HCT116 (cell line): ENCODE data around the gene EFCAB12. TPM values are rescaled to one million over a fixed set of nuclear protein-coding genes. Genes with fewer than 3 reads are reported as not detected.
A peak's percentile ranks its signal among the peaks of the same experiment; 100 is the strongest.
"Not testable (repeated sequence)": the region's sequence is repeated elsewhere in the genome, so short reads cannot be mapped to it uniquely, and the experiment has no call there.

Experiments used
- ATAC-seq: fragments of 200-7000 bp; cut with Tn5 transposase; 2 replicates; pipeline ENCODE4 v1.9.1; 2020; ENCODE audit warnings: mild to moderate bottlenecking, moderate library complexity
- BruUV-seq: library from RNA; stranded (reverse); fragments of 400-500 nt; replicated peaks from 2 replicates; lab custom pipeline; 2021; lab: Mats Ljungman, UMichigan
- CTCF ChIA-PET: fragments of 300-600 bp; sonication (Branson Sonifier 250); formaldehyde crosslinking; loops from one replicate; lab custom pipeline; 2021; ENCODE audit warnings: antibody characterized with exemption; lab: Charles Lee
- POLR2A ChIA-PET: fragments of 300-600, 350-600 bp; sonication (Branson Sonifier 250); formaldehyde crosslinking; loops from one replicate; lab custom pipeline; 2021; ENCODE audit warnings: antibody characterized with exemption; lab: Charles Lee
- RAD21 ChIA-PET, 2 experiments: fragments of 300-600 bp; sonication (Branson Sonifier 250); formaldehyde crosslinking; loops; one replicate each; lab custom pipeline; 2023; ENCODE audit warnings: low total read pairs in 2 of 2; ENCODE audit not compliant: uncharacterized antibody in 2 of 2, unreplicated experiment in 2 of 2, low non-redundant PET in 1 of 2; lab: Charles Lee
- DNase-seq: peaks from one replicate; pipeline ENCODE4 v3.0.0-alpha.2; 2010; ENCODE audit warnings: low read depth, low spot score
- H2AFZ ChIP-seq: fragments of 200-600 bp; shearing (Covaris generic), sonication (generic); 2 replicates; pipeline ENCODE4 v1.6.1; 2017; ENCODE audit warnings: low read depth, mixed run types, mixed read lengths, antibody characterized with exemption, low read length; ENCODE audit not compliant: poor library complexity, severe bottlenecking
- H3K27ac ChIP-seq: 2 replicates; pipeline ENCODE4 v1.5.1; 2012; ENCODE audit warnings: low read depth, low read length
- H3K27me3 ChIP-seq: fragments of 200-600 bp; sonication (generic); 2 replicates; pipeline ENCODE4 v1.6.1; 2016; ENCODE audit warnings: mixed run types, low read length, mixed read lengths; ENCODE audit not compliant: insufficient read depth
- H3K36me3 ChIP-seq, 2 experiments: fragments of 200-500 bp in 1 of 2; fragments of 200-600 bp in 1 of 2; sonication (Bioruptor generic) in 1 of 2; sonication (generic) in 1 of 2; 2 replicates each; pipeline versions ENCODE4 v1.5.1 to v1.6.1; 2014 to 2016; ENCODE audit warnings: low read length in 2 of 2, inconsistent platforms in 1 of 2, mixed read lengths in 1 of 2, mixed run types in 1 of 2; ENCODE audit not compliant: insufficient read depth in 2 of 2, control insufficient read depth in 1 of 2
- H3K4me1 ChIP-seq, 2 experiments: fragments of 200-600 bp in 1 of 2; sonication (generic) in 1 of 2; 2 replicates each; pipeline versions ENCODE4 v1.5.1 to v1.6.1; 2012 to 2017; ENCODE audit warnings: low read length in 2 of 2, inconsistent platforms in 1 of 2, mild to moderate bottlenecking in 1 of 2, mixed read lengths in 1 of 2, mixed run types in 1 of 2, moderate library complexity in 1 of 2; ENCODE audit not compliant: insufficient read depth in 2 of 2, control insufficient read depth in 1 of 2
- H3K4me2 ChIP-seq: fragments of 200-600 bp; sonication (generic); 2 replicates; pipeline ENCODE4 v1.6.1; 2017; ENCODE audit warnings: mixed run types, low read length, mixed read lengths
- H3K4me3 ChIP-seq, 2 experiments: fragments of 200-600 bp in 1 of 2; sonication (generic) in 1 of 2; replicated peaks in 1 of 2; 2 replicates each; pipeline ENCODE4 v1.5.1; 2011 to 2016; ENCODE audit warnings: low read length in 2 of 2, control low read depth in 1 of 2, low read depth in 1 of 2, mild to moderate bottlenecking in 1 of 2, mixed read lengths in 1 of 2, mixed run types in 1 of 2
- H3K79me2 ChIP-seq: fragments of 200-600 bp; sonication (generic); 2 replicates; pipeline ENCODE4 v1.6.1; 2017; ENCODE audit warnings: mild to moderate bottlenecking, mixed run types, low read length, moderate library complexity, mixed read lengths; ENCODE audit not compliant: insufficient read depth
- H3K9ac ChIP-seq: fragments of 200-600 bp; sonication (generic); 2 replicates; pipeline ENCODE4 v1.6.1; 2016; ENCODE audit warnings: low read length, mixed read lengths
- H3K9me2 ChIP-seq: fragments of 200-600 bp; sonication (generic), shearing (Covaris generic); 2 replicates; pipeline ENCODE4 v1.6.1; 2017; ENCODE audit warnings: mixed run types, mild to moderate bottlenecking, moderate library complexity; ENCODE audit not compliant: insufficient read depth
- H3K9me3 ChIP-seq, 2 experiments: fragments of 200-500 bp in 1 of 2; fragments of 200-600 bp in 1 of 2; sonication (Bioruptor generic) in 1 of 2; sonication (generic) in 1 of 2; 2 replicates each; pipeline ENCODE4 v1.6.1; 2014 to 2017; ENCODE audit warnings: low read length in 2 of 2, mixed read lengths in 2 of 2, inconsistent platforms in 1 of 2, low read depth in 1 of 2, mild to moderate bottlenecking in 1 of 2, mixed run types in 1 of 2, moderate library complexity in 1 of 2; ENCODE audit not compliant: control insufficient read depth in 1 of 2, insufficient read depth in 1 of 2
- H4K20me1 ChIP-seq: fragments of 200-600 bp; sonication (generic), shearing (Covaris generic); 2 replicates; pipeline ENCODE4 v1.6.1; 2017; ENCODE audit warnings: mixed run types, mild to moderate bottlenecking, moderate library complexity; ENCODE audit not compliant: insufficient read depth
- JUND ChIP-seq: IDR thresholded peaks from 2 replicates; pipeline ENCODE4 v1.6.1; 2012
- SRF ChIP-seq: IDR thresholded peaks from 2 replicates; pipeline ENCODE4 v1.6.1; 2012; ENCODE audit warnings: low read depth
- intact Hi-C: fragments of 100-400 bp; cut with micrococcal nuclease; formaldehyde crosslinking; loops from 2 replicates; pipeline ENCODE4 v1.10.0; 2022
- total RNA-seq: library from RNA; stranded (reverse); gene quantifications from one replicate; pipeline ENCODE4 v1.2.1, GENCODE V29; 2021; ENCODE audit not compliant: unreplicated experiment

The EFCAB12 gene
- total RNA-seq, 1 experiment from 2014 or later: 0.42 TPM

DNA sequence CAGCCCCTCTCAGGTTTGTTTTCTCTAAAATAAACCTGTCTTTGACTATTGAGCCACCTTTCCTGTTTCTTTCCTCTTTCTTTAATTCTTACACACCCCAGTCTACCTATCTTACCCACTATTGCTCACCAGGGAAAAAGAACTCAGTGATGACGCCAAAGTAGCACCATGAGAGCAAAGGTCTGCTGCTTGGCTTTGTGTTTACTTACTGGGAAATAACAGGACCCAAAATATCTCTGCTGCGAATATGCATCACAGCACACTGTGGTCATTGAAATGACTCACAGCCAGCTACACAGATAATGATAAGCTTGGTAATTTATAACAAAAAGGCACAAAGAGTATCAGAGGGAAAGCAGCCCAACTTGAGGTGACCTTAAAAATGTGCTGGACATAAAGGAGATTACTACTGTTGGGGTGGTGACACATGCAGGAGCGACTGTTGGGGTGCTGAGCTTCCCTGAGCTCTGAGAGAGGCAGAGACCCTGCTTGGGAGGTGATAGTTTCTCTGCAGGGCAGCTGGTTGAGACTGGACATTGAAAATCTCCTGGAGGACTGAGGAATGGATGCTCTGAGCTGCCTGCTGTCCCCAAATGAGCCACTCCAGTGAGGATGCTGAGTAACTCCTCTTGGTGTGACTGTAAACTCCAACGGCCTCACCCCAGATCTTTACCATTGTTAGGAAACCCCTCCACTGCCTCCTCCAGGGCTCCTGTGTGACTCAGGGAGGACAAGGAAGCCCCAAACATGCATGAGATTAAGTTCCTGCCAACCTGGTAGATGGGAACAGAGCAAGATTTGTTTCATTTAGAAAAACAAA lies 14.5 kb downstream of the EFCAB12 start:
- POLR2A ChIA-PET: interaction anchor here (1.1 kb wide), 1 partner anchor 14 kb away, joined by 4 read pairs; no protein-coding TSS in a partner anchor
- CTCF ChIA-PET: interaction anchor here (1.1 kb wide), 1 partner anchor 692 kb away, joined by 3 read pairs; no protein-coding TSS in a partner anchor
- Histone ChIP-seq H3K36me3 (no peaks in the 10 kb centered on the region), H3K27me3 (peaks cover 3% of the 10 kb centered on the region; the same call in 1 of the 2 replicates), H4K20me1 (no peaks in the 10 kb centered on the region), H3K9me3 (no peaks in the 10 kb centered on the region), H3K27ac (no peak overlapping the region), H3K4me1 (peaks cover 0 to 5% of the 10 kb centered on the region in 2 experiments; a peak in 1 of 4 replicates), H3K9ac (no peak overlapping the region), H3K9me2 (no peaks in the 10 kb centered on the region), H3K4me2 (no peak overlapping the region), H3K79me2 (no peaks in the 10 kb centered on the region), H2AFZ (no peak overlapping the region), H3K4me3 (no peak overlapping the region)
- ATAC-seq (no peak), DNase-seq (no peak)
- intact Hi-C loops: no loop called here
- TF ChIP-seq SRF (no peak), JUND (0 out of 2 replicates have a peak, but pooled peaks have one; percentile 8)
- RAD21 ChIA-PET: no interaction called here
- no TSS peak for BruUV-seq

DNA sequence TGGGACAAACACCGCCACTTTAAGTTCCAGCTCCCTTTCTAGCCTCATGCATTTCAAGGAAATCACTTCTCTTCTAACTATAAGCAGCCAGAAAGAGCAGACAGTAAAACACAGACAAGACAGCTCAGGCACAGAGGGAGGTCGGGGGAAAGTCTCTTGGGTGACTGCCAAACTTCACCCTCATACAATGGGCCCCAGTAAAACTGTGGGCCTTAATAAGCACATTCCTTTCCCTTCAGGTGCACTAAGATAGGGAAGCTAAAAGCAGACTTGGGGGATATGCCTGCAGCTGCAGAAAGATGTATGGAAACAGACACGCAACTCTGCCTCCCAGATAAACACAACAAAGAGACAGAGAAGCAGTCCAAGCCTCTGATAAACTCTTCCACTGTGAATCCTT lies 15.2 kb downstream of the EFCAB12 start:
- H3K4me2 ChIP-seq, H3K9me3 ChIP-seq, POLR2A ChIA-PET, intact Hi-C loops, RAD21 ChIA-PET, H3K4me3 ChIP-seq, H3K9ac ChIP-seq, ATAC-seq, H3K27me3 ChIP-seq, H3K36me3 ChIP-seq, H3K4me1 ChIP-seq, BruUV-seq, H3K9me2 ChIP-seq, DNase-seq, H2AFZ ChIP-seq, H3K27ac ChIP-seq, H4K20me1 ChIP-seq, H3K79me2 ChIP-seq: not testable (repeated sequence)
- CTCF ChIA-PET: interaction anchor here (1.1 kb wide), 1 partner anchor 692 kb away, joined by 3 read pairs; no protein-coding TSS in a partner anchor
